Skeletal muscle satellite cell (primary cell): ENCODE measurements around the gene ATXN2L.
"Not testable (repeated sequence)": the region's sequence is repeated elsewhere in the genome, so short reads cannot be mapped to it uniquely, and the experiment has no call there.

Experiments used
- H3K27me3 ChIP-seq: 2 replicates; pipeline ENCODE4 v1.7.0; 2013; ENCODE audit warnings: low read length; ENCODE audit not compliant: control insufficient read depth, insufficient read depth
- H3K36me3 ChIP-seq: 2 replicates; pipeline ENCODE4 v1.7.0; 2013; ENCODE audit warnings: mild to moderate bottlenecking, control low read depth, low read length; ENCODE audit not compliant: insufficient read depth
- H3K4me1 ChIP-seq: 2 replicates; pipeline ENCODE4 v1.7.0; 2013; ENCODE audit warnings: low read length; ENCODE audit not compliant: control insufficient read depth, insufficient read depth
- H3K4me2 ChIP-seq: 2 replicates; pipeline ENCODE4 v1.7.0; 2013; ENCODE audit warnings: mild to moderate bottlenecking, low read length
- H3K4me3 ChIP-seq: 2 replicates; pipeline ENCODE4 v1.7.0; 2013; ENCODE audit warnings: low read length
- H3K9ac ChIP-seq: 2 replicates; pipeline ENCODE4 v1.7.0; 2013; ENCODE audit warnings: mild to moderate bottlenecking, low read depth, low read length, moderate library complexity
- H3K9me3 ChIP-seq: replicated peaks from 2 replicates; pipeline ENCODE4 v1.7.0; 2013; ENCODE audit warnings: mild to moderate bottlenecking, control low read depth, low read length

Gene ATXN2L

DNA sequence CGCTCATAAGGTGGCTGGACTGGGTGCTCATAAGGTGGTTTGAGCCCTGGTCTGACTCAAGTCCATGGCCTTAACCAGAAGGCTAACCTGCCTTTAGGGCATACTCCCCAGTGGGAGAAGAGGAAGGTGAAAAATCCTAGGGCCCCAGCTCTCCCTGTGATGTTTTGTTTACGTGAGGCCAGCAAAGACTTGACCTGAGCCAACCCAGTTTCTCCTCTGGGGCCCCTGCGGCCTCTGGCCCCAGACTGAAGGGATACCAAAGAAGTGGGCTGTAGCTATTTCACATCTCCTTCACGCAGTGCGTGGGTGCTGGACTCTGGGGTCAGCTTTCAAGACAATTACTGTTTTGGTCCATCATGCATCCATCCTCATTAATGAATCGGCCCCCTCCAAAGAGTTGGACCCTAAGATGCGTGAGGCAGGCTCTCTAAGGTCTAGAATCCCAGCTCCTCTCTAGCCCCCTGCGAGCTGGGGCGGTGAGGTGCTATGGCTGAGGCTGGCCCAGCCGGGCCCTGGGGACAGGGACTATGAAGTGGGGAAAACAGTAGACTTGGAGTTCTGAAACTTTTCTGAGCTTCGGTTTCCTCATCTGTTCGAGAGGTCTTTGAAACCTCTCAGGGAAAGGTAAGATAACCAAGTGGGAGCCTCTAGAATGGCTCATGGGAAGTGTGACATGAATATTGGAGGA is 42.3 kb downstream of the ATXN2L start:
- Histone ChIP-seq H3K4me3 (peak overlapping the region; percentile 100), H3K27me3 (no peaks in the 10 kb centered on the region), H3K9me3 (no peaks in the 10 kb centered on the region), H3K36me3 (peaks cover 33% of the 10 kb centered on the region), H3K4me2 (peak overlapping the region; percentile 99), H3K9ac (peak overlapping the region; percentile 100), H3K4me1 (peaks cover 15% of the 10 kb centered on the region)

DNA sequence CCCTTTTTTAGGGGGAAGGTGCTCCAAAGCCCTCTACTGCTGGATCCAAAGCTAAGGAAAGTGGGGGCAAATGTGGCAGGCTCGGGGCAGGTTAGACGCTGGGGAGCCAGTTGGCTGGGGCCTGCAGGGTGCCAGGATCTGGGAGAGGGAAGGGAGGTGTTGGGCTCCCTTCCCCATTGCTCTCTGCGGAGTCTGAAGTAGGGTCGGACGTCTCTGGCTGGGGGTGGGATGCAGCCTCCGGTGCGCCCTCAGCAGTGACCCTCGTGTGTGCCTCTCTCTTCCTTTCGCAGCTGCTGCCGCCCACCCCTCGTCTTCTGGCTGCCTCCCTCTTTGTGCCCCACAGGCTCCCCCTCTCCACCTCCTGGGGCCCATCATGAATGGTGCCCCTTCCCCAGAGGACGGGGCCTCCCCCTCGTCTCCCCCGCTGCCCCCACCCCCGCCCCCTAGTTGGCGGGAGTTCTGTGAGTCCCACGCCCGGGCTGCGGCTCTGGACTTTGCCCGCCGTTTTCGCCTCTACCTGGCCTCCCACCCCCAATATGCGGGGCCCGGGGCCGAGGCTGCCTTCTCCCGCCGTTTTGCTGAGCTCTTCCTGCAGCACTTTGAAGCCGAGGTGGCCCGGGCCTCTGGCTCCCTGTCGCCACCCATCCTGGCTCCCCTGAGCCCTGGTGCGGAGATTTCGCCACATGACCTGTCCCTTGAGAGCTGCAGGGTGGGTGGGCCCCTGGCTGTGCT is 43.1 kb downstream of the ATXN2L start:
- H3K4me1 ChIP-seq: peaks cover 15% of the 10 kb centered on the region
- no peaks in the 10 kb centered on the region for H3K27me3 ChIP-seq
- H3K4me2 ChIP-seq: peak overlapping the region; percentile 99
- peak overlapping the region; percentile 6 for H3K9ac ChIP-seq
- H3K4me3 ChIP-seq: no peak overlapping the region
- peaks cover 39% of the 10 kb centered on the region for H3K36me3 ChIP-seq
- H3K9me3 ChIP-seq: no peaks in the 10 kb centered on the region

- Histone ChIP-seq H3K4me3 (no peak overlapping the region), H3K4me2 (no peak overlapping the region), H3K9me3 (no peaks in the 10 kb centered on the region), H3K4me1 (peaks cover 15% of the 10 kb centered on the region), H3K9ac (no peak overlapping the region), H3K36me3 (peaks cover 45% of the 10 kb centered on the region), H3K27me3 (no peaks in the 10 kb centered on the region)
Measured at GRCh38 chr16:28866454-28866804, 43.6 kb downstream of the ATXN2L start.

GRCh38 chr16:28867241-28867640 is 44.4 kb downstream of the ATXN2L start:
- no peaks in the 10 kb centered on the region for H3K27me3 ChIP-seq
- H3K36me3 ChIP-seq: peaks cover 47% of the 10 kb centered on the region
- H3K4me3 ChIP-seq: no peak overlapping the region
- H3K9ac ChIP-seq: no peak overlapping the region
- peaks cover 11% of the 10 kb centered on the region for H3K4me1 ChIP-seq
- no peak overlapping the region for H3K4me2 ChIP-seq
- H3K9me3 ChIP-seq: no peaks in the 10 kb centered on the region

DNA sequence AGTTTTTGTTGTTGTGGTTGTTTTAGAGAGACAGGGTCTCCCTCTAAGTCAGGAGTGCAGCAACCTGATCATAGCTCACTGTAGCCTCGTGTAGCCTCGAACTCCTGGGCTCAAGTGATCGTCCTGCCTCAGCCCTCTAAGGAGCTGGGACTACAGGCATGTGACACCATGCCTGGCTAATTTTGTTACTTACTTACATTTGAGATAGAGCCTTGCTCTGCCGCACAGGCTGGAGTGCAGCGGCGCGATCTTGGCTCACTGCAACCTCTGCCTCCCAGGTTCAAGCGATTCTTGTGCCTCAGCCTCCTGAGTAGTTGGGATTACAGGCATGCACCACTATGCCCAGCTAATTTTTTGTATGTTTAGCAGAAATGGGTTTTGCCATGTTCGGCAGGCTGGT is 44.8 kb downstream of the ATXN2L start:
- not testable (repeated sequence) for H3K4me1 ChIP-seq, H3K9me3 ChIP-seq, H3K4me3 ChIP-seq, H3K9ac ChIP-seq, H3K27me3 ChIP-seq, H3K4me2 ChIP-seq
- peaks cover 50% of the 10 kb centered on the region for H3K36me3 ChIP-seq

- Histone ChIP-seq H3K9ac (no peak overlapping the region), H3K4me2 (no peak overlapping the region), H3K4me1 (peaks cover 9% of the 10 kb centered on the region), H3K36me3 (peaks cover 64% of the 10 kb centered on the region), H3K27me3 (no peaks in the 10 kb centered on the region), H3K4me3 (no peak overlapping the region), H3K9me3 (no peaks in the 10 kb centered on the region)
Measured at GRCh38 chr16:28869201-28869600, 46.4 kb downstream of the ATXN2L start.

DNA sequence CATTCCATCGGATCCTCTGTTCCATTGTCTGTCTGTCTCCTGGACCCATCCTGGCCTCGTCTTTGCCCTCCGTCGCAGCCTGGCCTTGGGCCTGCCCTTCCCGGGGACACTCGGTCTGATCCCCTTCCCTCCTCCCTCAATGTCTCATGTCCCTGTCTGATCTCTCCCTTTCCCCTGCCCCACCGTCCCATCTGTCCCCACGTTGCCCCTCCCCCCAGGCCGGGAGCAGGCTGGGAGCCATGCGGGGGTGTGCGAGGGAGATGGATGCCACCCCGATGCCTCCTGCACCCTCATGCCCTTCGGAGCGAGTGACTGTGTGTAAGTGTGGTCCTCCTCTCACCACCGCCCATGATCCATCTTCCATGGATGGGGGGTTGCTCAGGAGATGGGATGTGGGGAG is 50.2 kb downstream of the ATXN2L start:
- Histone ChIP-seq H3K4me3 (no peak overlapping the region), H3K4me2 (no peak overlapping the region), H3K4me1 (peaks cover 29% of the 10 kb centered on the region), H3K9me3 (no peaks in the 10 kb centered on the region), H3K36me3 (peaks cover 46% of the 10 kb centered on the region), H3K27me3 (no peaks in the 10 kb centered on the region), H3K9ac (no peak overlapping the region)

DNA sequence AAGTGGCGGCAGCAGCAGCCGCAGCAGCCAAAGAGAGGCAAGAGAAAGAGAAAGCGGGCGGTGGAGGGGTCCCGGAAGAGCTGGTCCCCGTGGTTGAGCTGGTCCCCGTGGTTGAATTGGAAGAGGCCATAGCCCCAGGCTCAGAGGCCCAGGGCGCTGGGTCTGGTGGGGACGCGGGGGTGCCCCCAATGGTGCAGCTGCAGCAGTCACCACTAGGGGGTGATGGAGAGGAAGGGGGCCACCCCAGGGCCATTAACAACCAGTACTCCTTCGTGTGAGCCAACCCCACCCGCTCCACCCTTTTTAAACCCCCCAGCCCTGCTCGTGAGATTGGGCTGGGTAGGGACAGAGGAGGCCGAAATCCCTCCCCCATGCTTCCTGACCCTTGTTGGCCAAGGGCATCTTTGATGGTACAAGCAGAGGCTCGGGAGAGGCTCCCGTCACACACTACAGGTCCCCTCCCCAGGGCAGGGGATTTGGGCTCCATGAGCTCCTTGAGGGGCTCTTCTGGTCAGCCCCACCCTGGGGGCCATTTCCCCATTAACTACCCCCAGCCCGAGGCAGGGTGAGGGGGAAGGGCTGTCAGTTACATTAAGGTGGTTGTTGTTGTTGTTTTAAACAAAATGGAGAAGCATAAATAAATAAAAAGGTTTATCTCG is 50.9 kb downstream of the ATXN2L start:
- Histone ChIP-seq H3K36me3 (peaks cover 45% of the 10 kb centered on the region), H3K9me3 (no peaks in the 10 kb centered on the region), H3K4me1 (peaks cover 30% of the 10 kb centered on the region), H3K4me3 (no peak overlapping the region), H3K27me3 (no peaks in the 10 kb centered on the region), H3K9ac (no peak overlapping the region), H3K4me2 (no peak overlapping the region)

- Histone ChIP-seq H3K9ac (no peak overlapping the region), H3K9me3 (no peaks in the 10 kb centered on the region), H3K27me3 (no peaks in the 10 kb centered on the region), H3K4me3 (no peak overlapping the region), H3K4me1 (peaks cover 38% of the 10 kb centered on the region), H3K36me3 (peaks cover 38% of the 10 kb centered on the region), H3K4me2 (no peak overlapping the region)
Measured at GRCh38 chr16:28874406-28874805, 51.6 kb downstream of the ATXN2L start.

DNA sequence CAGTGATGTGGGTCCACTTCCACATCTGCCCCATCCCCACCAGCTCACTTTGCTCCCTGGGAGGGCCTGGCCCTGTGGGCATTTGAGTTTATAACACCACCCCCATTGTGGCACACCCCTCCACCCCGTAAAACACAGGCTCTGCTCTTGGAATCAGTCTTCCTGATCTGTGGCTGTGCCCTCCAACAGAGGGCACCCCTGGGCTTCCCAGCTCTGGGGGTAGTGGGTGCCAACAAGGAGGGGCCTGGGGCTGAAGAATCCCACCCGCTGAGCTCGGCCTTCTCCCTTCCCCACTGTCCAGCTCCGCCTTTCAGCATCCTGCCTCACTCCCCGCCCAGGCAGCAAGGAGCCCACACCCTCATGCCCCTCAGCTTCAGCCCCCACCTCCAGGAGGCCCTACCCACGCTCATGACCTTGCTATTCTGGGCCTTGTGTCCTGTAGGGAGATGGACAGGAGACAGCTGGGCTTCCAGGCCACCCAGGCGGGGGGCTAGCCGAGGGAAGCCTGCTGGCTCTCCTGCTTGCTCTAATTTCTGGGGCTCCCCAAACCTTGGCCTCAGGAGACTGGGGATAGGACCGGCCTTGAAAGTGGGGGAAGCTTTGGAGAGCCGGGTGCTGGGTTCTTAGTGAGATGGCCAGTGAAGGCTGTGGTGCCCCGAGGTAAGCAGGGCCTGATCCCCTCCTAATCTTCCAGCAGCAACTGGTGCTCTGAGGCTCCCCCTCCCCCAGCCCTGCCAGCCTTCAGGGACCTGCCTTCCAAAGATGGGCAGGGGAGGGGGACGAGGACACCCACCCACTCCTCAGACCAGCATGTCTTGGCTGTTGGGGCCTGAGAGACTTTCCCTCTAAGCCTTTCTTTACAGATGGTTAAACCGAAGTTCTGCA is 52.6 kb downstream of the ATXN2L start:
- Histone ChIP-seq H3K27me3 (no peaks in the 10 kb centered on the region), H3K36me3 (peaks cover 28% of the 10 kb centered on the region), H3K4me3 (peak overlapping the region; percentile 1), H3K9ac (peak overlapping the region; percentile 59), H3K9me3 (no peaks in the 10 kb centered on the region), H3K4me2 (peak overlapping the region; percentile 27), H3K4me1 (peaks cover 44% of the 10 kb centered on the region)

GRCh38 chr16:28876019-28876659 is 53.3 kb downstream of the ATXN2L start:
- no peak overlapping the region for H3K4me2 ChIP-seq
- H3K27me3 ChIP-seq: no peaks in the 10 kb centered on the region
- H3K4me3 ChIP-seq: no peak overlapping the region
- H3K4me1 ChIP-seq: peaks cover 46% of the 10 kb centered on the region
- no peaks in the 10 kb centered on the region for H3K9me3 ChIP-seq
- peaks cover 22% of the 10 kb centered on the region for H3K36me3 ChIP-seq
- peak overlapping the region; percentile 59 for H3K9ac ChIP-seq
